Parathyroid adenoma (tissue), 2 donors: ENCODE measurements around the gene ATXN7L2.
"Not testable (repeated sequence)": the region's sequence is repeated elsewhere in the genome, so short reads cannot be mapped to it uniquely, and the experiment has no call there.

Experiments used
- H2AFZ ChIP-seq: fragments of 300-600 bp; sonication (generic); one replicate; pipeline ENCODE4 v1.7.0; 2017; ENCODE audit warnings: antibody characterized with exemption, mild to moderate bottlenecking
- H3K27ac ChIP-seq: fragments of 300-600 bp; sonication (generic); one replicate; pipeline ENCODE4 v1.7.0; 2017
- H3K27me3 ChIP-seq: fragments of 300-600 bp; sonication (generic); one replicate; pipeline ENCODE4 v1.7.0; 2017; ENCODE audit warnings: low read length; ENCODE audit not compliant: control insufficient read depth, insufficient read depth
- H3K36me3 ChIP-seq: fragments of 300-600 bp; sonication (generic); one replicate; pipeline ENCODE4 v1.7.0; 2017; ENCODE audit warnings: low read length; ENCODE audit not compliant: control insufficient read depth, insufficient read depth
- H3K4me1 ChIP-seq: fragments of 300-600 bp; sonication (generic); one replicate; pipeline ENCODE4 v1.7.0; 2017; ENCODE audit warnings: control low read depth
- H3K4me2 ChIP-seq: fragments of 300-600 bp; sonication (generic); one replicate; pipeline ENCODE4 v1.7.0; 2017; ENCODE audit warnings: low read length
- H3K4me3 ChIP-seq: fragments of 300-600 bp; sonication (generic); one replicate; pipeline ENCODE4 v1.7.0; 2017; ENCODE audit warnings: low read depth, low read length
- H3K79me2 ChIP-seq: fragments of 300-600 bp; sonication (generic); one replicate; pipeline ENCODE4 v1.7.0; 2017; ENCODE audit warnings: control low read depth
- H3K9ac ChIP-seq: fragments of 300-600 bp; sonication (generic); one replicate; pipeline ENCODE4 v1.7.0; 2017; ENCODE audit warnings: mild to moderate bottlenecking
- H3K9me3 ChIP-seq: fragments of 300-600 bp; sonication (generic); one replicate; pipeline ENCODE4 v1.7.0; 2017; ENCODE audit warnings: low read length; ENCODE audit not compliant: control insufficient read depth
- TF ChIP-seq, protein P1 (sequence below): fragments of 300-600 bp; sonication (generic); IDR thresholded peaks from one replicate; pipeline ENCODE4 v1.7.0; 2017; ENCODE audit warnings: antibody characterized with exemption, mild to moderate bottlenecking
- donor health status: primary hyperparathyroidism.

Gene ATXN7L2

DNA sequence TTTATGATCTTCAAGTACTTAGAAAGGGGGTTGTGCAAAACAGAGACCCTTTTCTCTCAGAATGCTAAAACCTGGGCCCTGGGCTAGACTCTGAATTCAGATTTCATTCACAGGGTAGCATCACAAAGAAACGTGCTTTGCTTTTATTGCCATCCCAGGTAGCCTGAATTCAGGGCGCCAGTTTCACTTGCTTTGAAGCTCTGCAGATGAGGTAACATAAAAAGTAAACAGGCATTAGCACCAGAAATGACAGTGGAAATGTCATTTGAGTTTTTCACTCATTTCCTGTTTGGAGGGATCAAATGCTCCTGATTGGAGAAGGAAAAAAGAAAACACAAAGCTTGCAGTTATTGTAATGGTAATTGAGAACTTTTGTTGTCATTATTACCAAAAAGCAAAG lies 14.8 kb upstream of the ATXN7L2 start:
- Histone ChIP-seq H3K79me2 (no peaks in the 10 kb centered on the region), H3K4me1 (no peaks in the 10 kb centered on the region), H3K9me3 (no peaks in the 10 kb centered on the region), H3K36me3 (no peaks in the 10 kb centered on the region), H3K9ac (no peak overlapping the region), H3K4me3 (no peak overlapping the region), H2AFZ (no peak overlapping the region), H3K4me2 (no peak overlapping the region), H3K27ac (no peak overlapping the region), H3K27me3 (no peaks in the 10 kb centered on the region)
- TF ChIP-seq, protein P1, sequence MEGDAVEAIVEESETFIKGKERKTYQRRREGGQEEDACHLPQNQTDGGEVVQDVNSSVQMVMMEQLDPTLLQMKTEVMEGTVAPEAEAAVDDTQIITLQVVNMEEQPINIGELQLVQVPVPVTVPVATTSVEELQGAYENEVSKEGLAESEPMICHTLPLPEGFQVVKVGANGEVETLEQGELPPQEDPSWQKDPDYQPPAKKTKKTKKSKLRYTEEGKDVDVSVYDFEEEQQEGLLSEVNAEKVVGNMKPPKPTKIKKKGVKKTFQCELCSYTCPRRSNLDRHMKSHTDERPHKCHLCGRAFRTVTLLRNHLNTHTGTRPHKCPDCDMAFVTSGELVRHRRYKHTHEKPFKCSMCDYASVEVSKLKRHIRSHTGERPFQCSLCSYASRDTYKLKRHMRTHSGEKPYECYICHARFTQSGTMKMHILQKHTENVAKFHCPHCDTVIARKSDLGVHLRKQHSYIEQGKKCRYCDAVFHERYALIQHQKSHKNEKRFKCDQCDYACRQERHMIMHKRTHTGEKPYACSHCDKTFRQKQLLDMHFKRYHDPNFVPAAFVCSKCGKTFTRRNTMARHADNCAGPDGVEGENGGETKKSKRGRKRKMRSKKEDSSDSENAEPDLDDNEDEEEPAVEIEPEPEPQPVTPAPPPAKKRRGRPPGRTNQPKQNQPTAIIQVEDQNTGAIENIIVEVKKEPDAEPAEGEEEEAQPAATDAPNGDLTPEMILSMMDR: no peak

DNA sequence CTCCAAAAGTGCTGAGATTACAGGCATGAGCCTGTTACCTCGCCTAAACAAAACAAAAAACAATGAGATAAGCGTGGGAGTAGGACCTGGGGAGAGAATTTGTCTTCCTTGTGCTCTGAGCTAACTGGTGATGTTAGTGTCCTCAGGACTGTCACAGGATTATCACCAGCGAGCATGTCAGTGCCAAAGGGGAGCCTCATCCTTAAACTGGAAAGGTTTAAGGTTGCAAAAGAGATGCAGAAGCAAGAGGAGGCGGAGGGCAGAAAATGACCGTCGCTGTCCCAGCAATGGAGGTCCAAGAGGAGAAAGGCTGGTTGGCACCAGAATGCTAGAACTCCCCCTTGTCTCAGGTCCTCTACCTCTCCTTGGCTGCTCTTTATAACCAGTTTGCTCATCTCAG lies 13.5 kb upstream of the ATXN7L2 start:
- Histone ChIP-seq H3K27ac (no peak overlapping the region), H3K27me3 (no peaks in the 10 kb centered on the region), H3K9ac (no peak overlapping the region), H3K4me1 (no peaks in the 10 kb centered on the region), H3K79me2 (no peaks in the 10 kb centered on the region), H3K4me2 (no peak overlapping the region), H3K4me3 (no peak overlapping the region), H2AFZ (no peak overlapping the region), H3K36me3 (no peaks in the 10 kb centered on the region), H3K9me3 (no peaks in the 10 kb centered on the region)
- TF ChIP-seq, protein P1: no peak

DNA sequence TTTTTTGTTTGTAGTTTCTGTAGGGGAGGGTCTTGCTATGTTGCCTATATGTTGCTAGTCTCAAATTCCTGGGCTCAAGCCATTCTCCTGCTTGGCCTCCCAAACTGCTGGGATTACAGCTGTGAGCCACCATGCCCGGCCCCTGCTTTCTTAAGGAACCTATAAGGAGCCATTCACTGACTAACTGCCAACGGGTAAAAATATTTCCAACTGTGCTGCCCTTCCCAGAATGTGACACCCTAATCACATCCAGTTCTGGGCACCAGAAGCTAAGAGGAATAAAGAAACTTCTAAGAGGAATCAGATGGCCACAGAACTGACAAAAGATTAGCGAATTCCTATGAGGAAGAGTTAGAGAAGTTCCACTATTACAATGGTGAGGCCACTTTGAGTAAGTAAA lies 10.9 kb upstream of the ATXN7L2 start:
- no peaks in the 10 kb centered on the region for H3K27me3 ChIP-seq
- H3K36me3 ChIP-seq: no peaks in the 10 kb centered on the region
- H2AFZ ChIP-seq: no peak overlapping the region
- no peaks in the 10 kb centered on the region for H3K4me1 ChIP-seq
- no peaks in the 10 kb centered on the region for H3K79me2 ChIP-seq
- TF ChIP-seq, protein P1: no peak
- H3K4me3 ChIP-seq: no peak overlapping the region
- H3K9me3 ChIP-seq: no peaks in the 10 kb centered on the region
- no peak overlapping the region for H3K4me2 ChIP-seq
- H3K9ac ChIP-seq: no peak overlapping the region
- no peak overlapping the region for H3K27ac ChIP-seq

DNA sequence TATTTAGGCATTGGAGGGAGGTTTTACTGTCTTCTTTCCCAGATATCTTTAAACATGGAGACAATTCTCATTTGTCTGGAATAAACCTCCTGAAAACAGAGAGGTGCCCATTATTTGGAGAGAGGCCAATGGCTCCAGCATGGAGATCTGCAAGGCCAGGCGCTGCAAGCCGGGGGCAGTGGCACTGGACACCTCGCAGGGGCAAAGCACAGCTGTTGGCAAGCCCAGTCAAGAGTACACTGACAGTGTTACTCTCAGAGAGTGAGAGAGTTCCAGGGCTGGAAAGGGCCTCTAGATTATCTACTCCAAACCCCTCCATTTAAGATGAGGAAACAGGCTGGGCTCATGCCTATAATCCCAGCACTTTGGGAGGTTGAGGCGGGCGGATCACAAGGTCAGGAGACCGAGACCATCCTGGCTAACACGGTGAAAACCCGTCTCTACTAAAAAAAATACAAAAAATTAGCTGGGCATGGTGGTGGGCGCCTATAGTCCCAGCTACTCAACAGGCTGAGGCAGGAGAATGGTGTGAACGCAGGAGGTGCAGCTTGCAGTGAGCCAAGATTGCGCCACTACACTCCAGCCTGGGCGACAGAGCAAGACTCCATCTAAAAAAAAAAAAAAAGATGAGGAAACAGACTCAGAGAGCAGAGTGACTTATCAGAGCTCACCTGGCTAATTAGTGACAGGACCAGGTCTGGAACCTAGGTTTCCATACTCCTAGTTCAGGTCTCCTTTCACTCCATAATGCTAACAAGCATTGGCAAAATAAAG lies 10.2 kb upstream of the ATXN7L2 start:
- H3K27ac ChIP-seq, H3K4me1 ChIP-seq, H3K9ac ChIP-seq, H3K79me2 ChIP-seq, H2AFZ ChIP-seq, H3K36me3 ChIP-seq, H3K4me2 ChIP-seq, H3K4me3 ChIP-seq, H3K27me3 ChIP-seq, H3K9me3 ChIP-seq: not testable (repeated sequence)

DNA sequence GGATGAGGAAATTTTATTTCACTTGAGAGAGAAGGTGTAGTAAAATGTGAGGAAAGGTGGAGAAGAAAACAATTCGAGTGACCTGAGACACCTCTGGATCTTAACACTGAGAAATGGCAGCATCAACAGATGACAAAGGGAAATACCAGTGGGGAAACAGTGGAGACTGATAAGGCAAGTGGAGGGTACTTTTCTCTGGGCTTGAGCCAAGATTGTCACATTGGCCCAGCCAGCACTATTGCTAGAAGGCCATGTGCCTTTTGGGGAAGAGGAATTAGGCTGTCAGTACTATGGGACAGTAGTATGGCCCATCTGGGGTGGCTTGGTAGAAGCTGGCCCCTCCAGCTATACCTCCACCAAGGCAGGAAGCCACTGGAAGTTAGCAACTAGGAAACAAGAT lies 9.0 kb upstream of the ATXN7L2 start:
- H3K36me3 ChIP-seq: no peaks in the 10 kb centered on the region
- no peaks in the 10 kb centered on the region for H3K27me3 ChIP-seq
- no peak overlapping the region for H3K9ac ChIP-seq
- no peaks in the 10 kb centered on the region for H3K4me1 ChIP-seq
- no peaks in the 10 kb centered on the region for H3K9me3 ChIP-seq
- TF ChIP-seq, protein P1: no peak
- H3K27ac ChIP-seq: no peak overlapping the region
- no peak overlapping the region for H2AFZ ChIP-seq
- H3K4me2 ChIP-seq: no peak overlapping the region
- no peak overlapping the region for H3K4me3 ChIP-seq
- no peaks in the 10 kb centered on the region for H3K79me2 ChIP-seq
